Measurements from ENCODE around the gene CRNKL1.
A peak's percentile ranks its signal among the peaks of the same experiment; 100 is the strongest.

CRNKL1 gene

DNA sequence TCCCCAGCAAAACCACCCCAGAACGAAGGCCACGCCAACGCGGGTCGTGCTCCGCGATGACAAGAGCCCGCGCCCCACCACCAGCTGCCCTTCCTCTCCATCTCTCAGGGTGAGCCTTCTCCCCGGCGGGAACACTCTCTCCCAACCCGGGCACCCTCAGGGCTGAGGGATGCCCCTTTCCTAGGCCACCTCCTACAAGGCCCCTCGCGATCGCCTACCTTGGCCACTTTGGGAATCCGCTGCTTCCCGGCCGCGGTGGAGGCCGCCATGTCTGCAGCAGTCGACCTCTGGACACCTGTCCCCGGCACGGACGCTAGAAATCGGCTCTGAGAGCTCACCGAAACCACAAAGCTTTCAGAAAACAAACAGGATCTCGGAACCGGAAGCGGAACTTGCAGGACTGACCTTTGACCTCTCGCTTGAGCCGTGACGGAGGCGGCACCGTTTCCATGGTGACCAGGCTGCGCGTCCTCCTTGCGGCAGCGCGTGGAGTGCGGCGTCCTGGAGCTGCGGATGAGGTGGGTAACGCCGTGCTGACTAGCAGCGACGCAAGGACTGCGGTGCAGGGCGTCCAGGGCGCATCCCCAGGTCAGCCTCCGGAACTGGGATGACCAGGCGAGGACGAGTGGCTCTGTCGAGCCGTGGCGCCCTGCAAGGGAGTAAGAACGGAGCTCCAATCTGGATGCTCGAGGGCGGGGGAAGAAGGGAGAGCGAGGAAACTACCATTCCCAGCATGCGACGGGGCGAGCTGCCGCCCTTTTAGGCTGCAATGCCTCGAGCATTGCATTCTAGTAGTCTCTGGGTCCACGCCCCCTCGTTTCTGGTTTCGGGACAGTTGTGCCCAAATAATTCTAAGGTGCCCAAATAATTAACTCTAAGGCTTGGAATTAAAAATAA is at the start of gene CRNKL1, which contains the start of gene CFAP61:
CRNKL1 (minus strand) TSS at position 393 of the 897 bp plus-strand sequence; CDS start at position 269, 124 bp downstream.
CFAP61 (plus strand) TSS at position 459 of the 897 bp plus-strand sequence. CDS start 4,122 bp downstream, outside the sequence.
- DNase-seq = peak; percentile 76 to 99 (median 94)

DNA sequence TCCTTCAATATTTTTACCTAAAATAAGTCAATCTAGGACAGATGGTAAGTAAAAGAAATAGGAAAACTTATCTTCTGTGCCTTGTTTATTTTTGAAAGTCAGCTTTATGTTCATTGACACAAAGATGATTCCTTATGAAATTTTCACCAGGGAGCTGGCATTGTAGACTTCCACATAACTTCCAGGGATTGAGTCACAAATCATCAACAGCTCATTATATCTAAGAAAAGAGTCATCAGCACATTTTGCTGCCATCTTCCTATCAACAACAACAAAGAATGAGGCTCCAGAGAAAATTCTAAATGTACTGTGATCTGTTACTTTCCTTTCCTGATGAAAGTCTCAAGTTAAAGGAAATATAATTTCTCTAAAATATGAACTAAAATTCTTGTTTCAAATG is 48.6 kb upstream of the CRNKL1 start:
- no peak for DNase-seq

DNA sequence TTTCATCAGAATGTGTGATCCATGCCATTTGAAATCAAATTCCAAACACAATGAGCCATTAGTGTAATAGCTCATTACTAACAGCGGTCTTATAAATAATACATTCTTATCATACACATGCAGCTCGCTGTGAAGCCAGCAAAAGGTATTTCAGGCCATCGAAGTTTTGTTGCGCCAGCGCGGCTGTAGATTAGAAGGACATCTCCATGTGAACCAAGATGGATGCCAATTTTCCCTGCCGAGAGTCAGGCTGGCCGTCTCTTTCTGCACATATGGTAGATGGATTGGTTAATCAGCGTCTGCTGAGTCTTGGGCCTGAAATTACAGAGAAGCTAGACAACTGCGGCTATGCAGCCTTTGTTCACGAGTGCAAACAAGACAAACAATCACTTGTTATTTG is 44.2 kb upstream of the CRNKL1 start:
- DNase-seq = peak in 1 of 14 donors; percentile 94

DNA sequence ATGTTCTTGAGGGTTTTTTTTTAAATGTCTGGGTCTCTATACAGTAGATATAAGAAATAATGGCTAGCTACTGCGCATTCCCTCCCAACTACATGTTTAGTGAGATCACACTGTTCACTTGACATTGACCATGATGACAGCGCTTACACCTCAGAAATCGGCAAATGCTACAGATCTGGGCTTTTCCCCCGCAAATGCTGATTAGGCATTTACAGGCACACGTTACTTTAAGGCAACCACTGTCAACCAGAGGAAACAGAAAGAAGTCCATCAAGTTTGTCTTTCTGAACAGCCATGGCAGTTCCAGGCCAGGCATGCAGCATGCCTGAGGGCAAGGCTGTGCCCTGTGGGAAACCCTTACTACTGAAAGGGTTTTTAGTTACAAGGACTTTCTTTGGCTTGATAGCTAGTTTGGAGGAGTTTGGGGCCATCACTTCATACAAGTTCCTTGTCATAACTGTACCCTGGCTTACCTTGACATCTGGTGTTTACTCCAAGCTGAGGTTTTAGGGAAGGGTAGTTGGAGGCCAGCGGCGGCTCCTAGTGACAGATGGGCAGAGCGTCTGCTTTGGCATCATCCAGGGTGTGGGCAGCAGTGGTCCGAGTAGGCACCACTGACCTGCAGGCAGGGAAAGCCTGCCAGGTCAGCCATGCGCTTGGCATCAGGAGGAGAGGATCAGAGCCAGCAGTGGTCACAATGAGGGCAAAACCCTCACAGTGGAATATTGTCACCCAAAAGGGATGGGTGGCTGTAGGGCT is 43.0 kb upstream of the CRNKL1 start:
- peak in 1 of 14 donors; percentile 48 for DNase-seq

DNA sequence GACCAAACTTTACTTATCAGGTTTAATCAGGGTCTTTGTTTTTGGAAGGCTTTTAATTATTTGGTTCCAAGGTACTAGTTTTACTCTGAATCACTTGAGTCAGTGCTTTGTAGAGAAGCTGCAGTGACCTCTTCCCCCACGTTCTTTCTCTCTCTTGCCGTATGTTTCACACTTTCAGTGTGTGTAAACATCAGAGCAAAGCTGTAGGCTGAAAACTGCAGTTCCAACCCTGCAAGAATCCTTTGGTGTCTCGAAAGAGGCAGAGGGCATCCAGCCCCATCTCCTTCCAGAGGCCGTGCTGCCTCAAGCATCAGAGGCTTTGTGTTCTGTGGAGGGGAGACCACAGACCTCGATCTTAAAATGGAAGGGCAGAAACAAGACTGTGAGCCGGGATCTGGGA is 42.1 kb upstream of the CRNKL1 start:
- DNase-seq = no peak

DNA sequence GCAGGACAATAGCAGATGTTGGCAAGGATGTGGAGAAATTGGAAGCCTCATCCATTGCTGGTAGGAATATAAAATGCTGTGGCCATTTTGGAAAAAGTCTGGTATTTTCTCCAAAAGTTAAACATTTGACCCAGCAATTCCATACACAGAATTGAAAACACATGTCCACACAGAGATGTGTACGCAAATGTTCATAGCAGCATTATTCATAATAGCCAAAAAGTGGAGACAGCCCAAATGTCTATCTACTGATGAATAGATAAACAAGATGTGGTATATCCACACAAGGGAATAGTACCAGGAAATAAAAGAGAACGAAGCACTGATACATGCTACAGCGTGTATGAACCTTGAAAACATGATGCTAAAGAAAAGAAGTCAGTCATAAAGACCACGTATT is 40.6 kb upstream of the CRNKL1 start:
- no peak for DNase-seq

DNA sequence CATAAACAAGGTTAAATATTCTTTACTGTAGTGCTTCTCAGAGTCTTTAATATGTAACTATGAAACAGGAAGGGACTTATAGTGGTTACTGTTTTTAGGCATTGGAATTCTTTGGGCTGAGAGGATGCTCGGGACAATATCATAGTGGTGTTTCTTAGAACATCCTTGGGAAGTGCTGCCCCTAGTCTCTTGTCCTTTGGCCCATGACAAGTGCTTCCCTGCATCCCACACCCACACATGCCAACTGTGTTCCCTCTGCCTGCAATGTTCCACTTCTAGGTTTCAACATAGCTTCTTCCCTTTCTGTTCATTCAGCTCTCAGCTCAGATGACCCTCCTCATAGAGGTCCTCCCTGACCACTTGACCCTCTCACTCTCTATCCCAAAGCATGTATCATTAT is 37.7 kb upstream of the CRNKL1 start:
- DNase-seq = no peak

DNA sequence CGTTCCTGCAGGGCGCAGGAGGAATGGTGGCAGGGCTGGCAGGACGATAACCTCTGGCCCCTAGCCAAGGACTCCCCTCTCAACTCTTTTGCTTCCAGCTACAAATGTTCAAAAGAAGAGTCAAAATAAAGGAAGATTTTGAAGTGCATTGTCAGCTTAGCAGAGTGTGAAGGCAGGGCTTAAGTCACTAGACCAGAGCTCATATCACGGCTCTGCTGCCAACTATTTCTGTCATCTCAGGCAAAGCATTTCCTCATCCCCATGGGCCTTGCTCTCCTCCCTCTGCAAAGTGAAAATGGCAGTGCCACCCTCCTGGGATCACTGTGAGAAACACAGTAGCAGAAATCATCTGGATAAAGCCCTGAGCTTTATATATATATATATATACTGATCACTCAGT is 36.8 kb upstream of the CRNKL1 start:
- DNase-seq = no peak

DNA sequence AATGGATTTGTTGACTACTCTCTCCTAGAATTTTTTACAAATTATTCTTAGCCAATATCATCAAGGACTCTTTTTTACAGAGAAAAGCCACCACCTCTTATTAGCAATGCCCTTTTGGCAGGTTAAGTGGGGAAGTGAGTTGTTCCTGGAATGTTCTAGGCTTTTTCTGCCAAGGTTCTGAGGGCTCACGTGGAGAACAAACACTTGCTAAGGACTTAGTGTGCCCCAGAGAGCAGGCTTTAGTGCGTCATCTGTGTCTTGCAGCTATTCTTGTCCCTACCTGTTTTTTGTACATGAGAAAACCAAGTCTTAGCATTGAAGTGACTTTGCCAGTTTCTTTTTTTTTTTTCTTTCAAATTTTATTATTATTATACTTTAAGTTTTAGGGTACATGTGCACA is 33.5 kb upstream of the CRNKL1 start:
- DNase-seq = peak in 1 of 14 donors; percentile 56

DNA sequence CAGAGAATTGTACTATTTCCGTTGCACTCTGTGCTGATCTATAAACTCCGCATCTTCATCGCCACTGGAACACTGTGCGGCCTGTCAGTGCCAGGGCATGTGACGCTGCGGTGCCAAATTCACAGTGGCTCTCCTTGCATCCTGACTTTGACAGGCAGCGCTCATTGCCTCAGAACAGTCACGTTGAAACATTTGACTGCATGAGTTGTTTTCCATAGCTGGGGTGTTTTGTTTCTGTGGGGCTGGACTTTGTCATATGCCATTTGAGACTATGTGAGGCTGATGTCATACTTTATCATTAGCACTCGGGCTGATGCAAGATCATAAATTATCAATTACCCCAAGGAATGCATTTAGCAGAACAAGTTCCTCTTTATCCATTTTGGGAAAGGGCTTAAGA is 32.8 kb upstream of the CRNKL1 start:
- DNase-seq = peak in 1 of 14 donors; percentile 18

DNA sequence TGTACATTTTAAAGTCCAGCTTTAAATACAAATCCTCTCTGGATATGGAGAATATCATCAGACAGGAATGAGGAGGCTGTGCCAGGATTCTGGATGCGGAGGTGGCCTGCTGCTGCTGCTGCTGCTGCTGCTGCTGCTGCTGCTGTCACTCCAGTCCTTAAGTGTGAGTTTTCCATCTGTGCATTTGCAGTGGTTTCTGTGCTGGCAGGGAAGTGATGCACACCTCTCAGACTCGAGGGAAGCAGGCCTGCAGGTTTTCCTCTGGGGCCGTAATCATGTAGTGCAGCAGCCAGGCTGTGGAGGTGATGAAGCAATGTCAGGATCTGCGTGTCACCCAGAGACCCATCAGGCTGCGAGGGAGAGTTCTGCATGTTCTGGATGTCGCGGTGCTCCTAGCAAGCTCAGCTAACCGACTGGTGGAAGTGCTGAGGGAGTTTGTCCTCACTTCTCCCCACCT is 32.1 kb upstream of the CRNKL1 start:
- peak in 1 of 14 donors; percentile 11 for DNase-seq

DNA sequence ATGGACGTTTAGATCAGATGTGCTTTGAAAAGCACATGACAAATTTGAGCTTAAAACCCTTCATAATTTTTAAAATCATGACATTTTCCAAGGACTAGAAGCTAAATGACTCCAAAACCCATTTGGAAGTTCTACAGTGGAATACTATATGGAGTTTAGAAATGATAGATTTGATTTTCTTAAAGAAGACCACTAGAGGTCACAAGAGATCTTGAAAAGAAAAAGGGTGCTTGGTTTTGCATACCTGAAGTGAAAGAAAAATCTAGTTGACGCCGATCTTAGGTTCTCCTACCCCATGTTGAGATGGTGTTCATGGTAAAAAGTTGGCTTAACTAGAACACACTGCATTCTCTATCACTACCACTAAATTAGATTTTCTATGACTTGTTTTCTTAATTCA is 31.5 kb upstream of the CRNKL1 start:
- peak in 1 of 14 donors; percentile 61 for DNase-seq

DNA sequence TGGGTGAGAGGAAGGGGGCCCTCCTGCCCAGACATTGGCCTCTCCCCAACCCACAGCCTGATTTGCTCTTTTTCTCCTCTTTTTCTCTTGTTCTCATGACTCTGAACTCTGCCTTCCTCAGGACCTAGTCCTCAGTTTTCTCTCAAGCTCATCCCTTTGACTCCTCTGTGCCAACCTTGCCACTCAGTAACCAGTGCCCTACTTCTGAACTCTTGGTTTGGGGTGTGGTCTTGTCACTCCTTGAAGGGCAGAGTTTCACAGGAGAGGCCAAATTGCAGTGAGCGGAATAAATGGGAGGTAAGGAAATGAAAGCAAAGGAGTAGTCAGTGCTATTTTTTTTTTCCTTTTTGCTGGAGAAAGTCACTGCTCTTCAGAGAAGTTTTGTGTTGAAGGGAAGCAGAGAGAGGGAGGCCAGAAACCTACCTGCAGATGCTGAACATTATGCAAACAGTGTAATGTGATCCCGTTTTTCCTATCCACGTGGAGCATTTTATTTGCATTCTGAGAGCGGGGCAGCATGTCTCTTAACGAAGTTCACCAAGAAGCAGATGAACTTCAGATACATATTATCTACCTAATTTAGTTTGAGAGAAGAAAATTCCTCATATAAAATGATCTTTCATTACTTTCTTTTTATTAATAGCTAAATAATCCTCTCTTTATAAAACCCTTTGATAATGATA is 27.0 kb upstream of the CRNKL1 start:
- no peak for DNase-seq

DNA sequence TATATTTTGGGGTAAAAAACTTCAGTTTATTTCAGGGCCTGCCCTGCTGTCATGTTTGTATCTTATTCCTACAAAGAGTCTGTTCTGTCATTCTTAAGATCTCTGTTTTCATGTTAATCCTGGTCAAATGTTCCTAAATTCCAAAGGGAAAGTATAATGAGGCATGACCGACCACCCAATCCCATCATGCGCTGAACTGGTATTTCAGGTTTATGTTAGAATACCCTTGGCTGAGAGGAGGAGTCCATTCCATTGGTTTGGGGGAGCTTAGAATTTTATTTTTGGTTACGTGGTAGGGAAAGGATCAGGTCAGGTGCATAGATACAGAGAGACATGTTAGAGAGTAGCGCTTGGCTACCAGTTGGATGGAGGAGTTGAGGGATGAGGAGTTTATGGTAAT is 25.8 kb upstream of the CRNKL1 start:
- no peak for DNase-seq

DNA sequence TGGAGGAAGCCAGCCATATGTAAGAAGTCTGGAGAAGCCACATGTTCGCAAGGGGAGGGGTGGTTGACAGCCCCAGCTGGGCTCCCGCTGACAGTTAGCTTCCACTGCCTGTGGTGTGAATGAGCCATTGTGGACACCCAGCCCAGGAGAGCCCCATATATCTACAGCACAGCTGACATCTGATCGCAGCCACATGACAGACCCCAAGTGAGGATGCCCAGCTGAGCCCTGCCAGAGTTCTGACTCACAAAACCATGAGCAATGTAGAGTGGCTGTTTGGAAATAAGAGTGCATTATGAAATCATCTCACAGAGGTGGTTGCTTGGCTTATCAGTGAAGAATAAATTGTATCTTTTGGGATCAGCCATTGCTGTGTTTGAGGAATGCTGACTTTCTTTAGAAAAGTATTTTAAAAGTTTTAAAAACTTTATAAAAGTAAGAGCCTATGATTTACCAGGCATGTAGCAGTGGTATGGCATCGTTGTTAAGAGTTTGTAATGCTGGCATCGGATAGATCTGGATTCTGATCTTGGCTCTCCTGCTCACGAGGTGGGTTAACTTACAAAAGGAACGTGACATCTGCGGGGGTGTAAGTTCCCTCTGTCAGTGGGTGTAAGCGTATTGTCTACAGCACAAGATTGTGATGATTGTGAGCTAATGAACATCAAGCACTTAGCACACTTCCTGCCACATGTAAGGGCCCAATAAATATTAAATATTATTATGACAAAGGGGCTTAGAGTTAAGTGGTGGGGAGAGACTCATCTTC is 24.2 kb upstream of the CRNKL1 start:
- peak in 11 of 14 donors; percentile 22 to 85 (median 63) for DNase-seq

DNA sequence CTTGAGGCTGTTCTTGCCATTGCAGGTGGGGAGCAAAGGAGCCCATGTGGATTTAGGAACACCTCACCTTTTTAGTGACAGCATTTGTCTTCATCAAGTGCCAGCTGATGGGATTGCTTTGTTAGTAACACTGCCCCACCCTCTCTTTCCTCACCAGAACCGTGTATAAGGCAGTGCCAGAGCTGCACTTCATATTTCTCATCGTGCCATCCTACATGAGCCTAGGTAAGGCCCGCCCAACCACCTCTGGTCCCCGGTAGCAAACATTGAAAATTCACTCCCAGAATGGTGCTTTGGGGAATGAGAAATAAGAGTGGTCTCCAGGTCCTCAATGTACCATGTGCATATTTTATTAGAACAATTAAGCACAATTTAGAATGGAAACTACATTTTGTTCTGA is 22.8 kb upstream of the CRNKL1 start:
- DNase-seq = no peak

DNA sequence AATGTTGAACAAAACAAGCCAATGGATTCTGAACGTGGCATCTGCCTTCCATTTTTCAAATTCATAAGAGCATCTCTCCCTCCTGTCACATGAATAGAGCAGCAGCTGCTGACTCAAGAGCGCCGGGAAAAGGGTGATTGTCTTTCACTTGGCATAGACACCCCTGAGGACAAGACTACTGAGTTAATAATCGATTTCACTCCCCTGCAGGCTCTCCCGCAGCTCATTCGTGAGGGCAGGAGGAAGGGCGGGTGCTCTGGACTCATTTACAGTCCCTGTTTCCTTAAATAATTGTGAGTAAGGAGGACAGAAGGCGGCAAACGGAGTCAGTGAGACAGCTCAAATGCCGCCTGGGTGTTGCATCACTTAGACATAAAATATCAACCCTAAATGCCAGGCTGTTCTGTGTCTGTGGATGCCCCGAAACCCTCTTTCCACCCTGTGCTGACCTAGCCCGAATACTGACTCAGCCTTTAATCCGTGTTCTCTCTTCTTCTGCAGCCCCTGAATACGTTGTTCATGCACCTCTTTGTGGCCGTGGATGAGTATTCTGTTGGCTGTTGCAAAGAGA is 21.6 kb upstream of the CRNKL1 start:
- peak in 5 of 14 donors; percentile 8 to 70 (median 36) for DNase-seq

DNA sequence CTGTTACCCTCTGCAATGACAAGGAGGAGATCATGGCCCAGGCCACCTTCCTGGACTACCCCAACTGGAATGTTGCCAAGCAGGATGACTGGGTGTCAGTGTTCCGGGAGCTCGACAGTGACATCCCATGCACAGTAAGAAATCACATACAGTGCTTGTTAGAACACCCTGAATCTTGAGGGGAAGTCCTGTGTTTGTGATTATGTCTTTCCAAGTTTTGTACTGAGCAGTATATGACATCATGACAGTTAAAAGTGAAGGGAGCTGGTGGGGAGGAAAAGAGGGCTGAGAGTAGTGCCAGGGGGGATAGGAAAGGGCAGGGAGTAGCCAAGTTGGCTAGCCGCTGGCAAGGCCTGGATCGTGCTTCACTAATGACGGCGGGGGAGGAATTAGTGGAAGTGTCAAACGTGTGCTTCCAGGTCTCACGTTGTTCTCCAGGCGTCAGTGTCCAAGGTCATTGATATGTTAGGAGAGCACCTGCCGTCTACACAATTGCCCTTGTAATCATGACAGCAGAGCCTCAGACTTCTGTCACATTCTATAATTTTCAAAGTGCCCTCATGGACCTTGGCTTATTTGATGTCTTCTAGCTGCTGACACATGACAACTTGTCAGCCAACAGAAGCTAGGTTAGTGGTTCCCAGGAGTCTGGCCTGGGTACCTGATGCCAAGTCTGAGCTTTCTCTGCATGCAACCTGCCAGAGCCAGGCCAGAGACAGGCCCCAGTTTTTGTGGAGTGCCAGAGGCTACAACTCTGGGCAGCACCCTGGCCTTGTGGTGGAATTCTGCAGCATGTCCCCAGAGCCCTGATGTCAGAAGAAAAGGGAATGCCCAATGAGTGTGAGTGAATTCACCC is 18.8 kb upstream of the CRNKL1 start:
- DNase-seq = peak in 1 of 14 donors; percentile 57

DNA sequence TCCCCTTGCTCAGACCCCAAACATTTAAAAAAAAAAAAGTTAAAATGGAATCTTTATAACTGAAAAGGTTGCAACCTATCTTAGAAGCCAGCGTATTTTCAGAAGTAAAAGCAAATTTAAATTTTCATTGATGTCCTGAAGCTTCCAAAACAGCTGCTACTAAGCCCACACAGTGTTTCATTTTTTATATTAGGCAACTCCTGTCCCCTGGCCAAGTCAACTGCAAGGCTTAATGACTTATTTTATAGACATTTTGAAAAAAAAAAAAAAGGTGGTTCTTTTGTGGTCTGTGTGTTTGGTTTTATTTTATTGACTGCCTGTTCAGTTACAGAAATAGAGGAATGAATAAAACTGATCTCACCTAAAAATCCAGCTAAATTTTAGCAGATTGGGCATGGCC is 13.1 kb upstream of the CRNKL1 start:
- DNase-seq = no peak

DNA sequence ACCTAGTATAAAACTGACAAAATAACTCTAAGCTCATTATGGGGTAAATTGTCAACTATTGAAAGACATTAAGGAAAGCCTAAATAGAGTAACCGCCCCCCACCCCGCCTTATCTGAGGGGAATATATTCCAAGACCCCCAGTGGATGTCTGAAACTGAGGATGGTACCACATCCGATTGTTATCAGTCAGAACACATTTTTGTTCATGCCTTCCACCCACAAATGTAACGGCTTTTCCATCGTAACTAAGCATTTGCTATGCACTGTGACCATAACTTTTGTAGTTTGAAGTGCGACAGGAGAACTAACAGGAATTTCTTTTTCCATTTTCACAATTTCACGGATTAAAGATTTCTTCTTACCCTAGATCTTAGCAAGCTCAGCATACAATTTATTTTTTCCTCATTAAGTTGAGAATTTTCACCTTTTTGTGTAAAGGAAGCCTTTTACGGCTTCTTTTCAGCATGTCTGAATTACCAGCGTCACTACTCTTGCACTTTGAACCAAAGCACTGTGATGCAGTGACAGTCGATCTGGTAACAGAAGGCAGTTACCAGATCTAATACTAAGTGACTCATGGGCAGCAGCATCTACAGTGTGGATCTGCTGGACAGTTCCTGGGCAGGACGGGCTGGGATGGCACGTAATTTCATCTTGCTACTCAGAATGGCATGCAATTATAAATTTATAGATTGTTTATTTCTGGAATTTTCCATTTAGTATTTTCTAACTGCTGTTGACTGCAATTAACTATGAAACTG is 11.9 kb upstream of the CRNKL1 start:
- DNase-seq = no peak
